Activated CD8-positive, alpha-beta T cell treated with anti-CD3 and anti-CD28 coated beads, Interleukin-2, amount 10 ng/mL, durations not matched to agents 7 days and 5 days (primary cell): ENCODE measurements around the gene RUNX1. TPM values are rescaled to one million over a fixed set of nuclear protein-coding genes. Genes with fewer than 3 reads are reported as not detected.

Source experiments
- ATAC-seq: fragments of 150-1000 bp; cut with Tn5 transposase; one replicate; pipeline ENCODE4 v1.10.0; 2021; ENCODE audit warnings: moderate library complexity
- CTCF ChIA-PET: fragments of 350-600 bp; sonication (Branson Sonifier 250); formaldehyde crosslinking; loops from one replicate; lab custom pipeline; 2021; ENCODE audit warnings: antibody characterized with exemption; lab: Charles Lee
- POLR2A ChIA-PET: fragments of 350-600 bp; sonication (Branson Sonifier 250); formaldehyde crosslinking; loops from one replicate; lab custom pipeline; 2021; ENCODE audit warnings: antibody characterized with exemption; lab: Charles Lee
- DNase-seq: peaks from one replicate; pipeline ENCODE4 v3.0.0-alpha.2; 2020
- H3K27ac Mint-ChIP-seq: one replicate; pipeline ENCODE4 v1.8.0; 2021; ENCODE audit warnings: mild to moderate bottlenecking, mixed read lengths
- H3K27me3 Mint-ChIP-seq: one replicate; pipeline ENCODE4 v1.8.0; 2021; ENCODE audit warnings: low read depth, mixed read lengths
- H3K36me3 Mint-ChIP-seq: one replicate; pipeline ENCODE4 v1.8.0; 2021; ENCODE audit warnings: low read depth, mixed read lengths
- H3K4me1 Mint-ChIP-seq: one replicate; pipeline ENCODE4 v1.8.0; 2021; ENCODE audit warnings: low read depth, mixed read lengths
- H3K4me3 Mint-ChIP-seq: one replicate; pipeline ENCODE4 v1.8.0; 2021; ENCODE audit warnings: mild to moderate bottlenecking, mixed read lengths
- H3K9me3 Mint-ChIP-seq: one replicate; pipeline ENCODE4 v1.8.0; 2022; ENCODE audit warnings: mixed read lengths; ENCODE audit not compliant: insufficient read depth
- total RNA-seq, 2 experiments: library from RNA; stranded (reverse); gene quantifications; one replicate each; pipeline ENCODE4 v1.2.3, GENCODE V29; 2021

RUNX1 gene
- total RNA-seq, 2 experiments from 2014 or later, result 10.4 to 10.6 TPM

DNA sequence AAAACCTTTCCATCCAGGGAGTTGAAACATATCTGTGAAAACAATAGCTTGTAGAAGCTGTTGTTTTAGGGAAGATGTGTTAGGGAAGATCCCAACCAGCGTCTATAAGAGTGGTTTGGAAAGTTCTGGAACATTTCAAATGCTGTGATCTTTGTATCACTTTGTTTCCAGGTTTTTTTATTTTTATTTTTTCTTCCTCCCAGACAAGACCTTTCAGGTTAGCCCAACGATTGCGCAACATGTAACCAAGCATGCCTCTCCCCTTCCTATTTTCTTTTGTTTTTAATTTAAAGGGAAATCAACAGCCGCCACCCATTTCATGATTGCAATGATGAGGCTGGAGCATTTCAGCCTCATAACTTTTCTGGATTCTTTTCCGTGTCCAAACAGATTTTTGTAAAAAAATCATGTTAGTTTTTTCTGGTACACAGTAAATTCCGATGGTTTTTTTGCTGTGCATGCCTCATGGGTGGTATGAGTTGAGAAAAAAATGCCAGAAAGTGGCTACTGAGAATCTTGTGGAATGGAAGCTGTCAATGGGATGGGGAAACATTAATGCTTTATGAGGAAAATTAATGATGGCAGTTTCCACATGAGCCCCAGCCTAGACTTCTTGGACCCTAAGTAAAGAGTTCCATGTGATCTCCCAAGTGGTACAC, 109.3 kb downstream of the RUNX1 start:
- no peak overlapping the region for H3K27ac Mint-ChIP-seq

DNA sequence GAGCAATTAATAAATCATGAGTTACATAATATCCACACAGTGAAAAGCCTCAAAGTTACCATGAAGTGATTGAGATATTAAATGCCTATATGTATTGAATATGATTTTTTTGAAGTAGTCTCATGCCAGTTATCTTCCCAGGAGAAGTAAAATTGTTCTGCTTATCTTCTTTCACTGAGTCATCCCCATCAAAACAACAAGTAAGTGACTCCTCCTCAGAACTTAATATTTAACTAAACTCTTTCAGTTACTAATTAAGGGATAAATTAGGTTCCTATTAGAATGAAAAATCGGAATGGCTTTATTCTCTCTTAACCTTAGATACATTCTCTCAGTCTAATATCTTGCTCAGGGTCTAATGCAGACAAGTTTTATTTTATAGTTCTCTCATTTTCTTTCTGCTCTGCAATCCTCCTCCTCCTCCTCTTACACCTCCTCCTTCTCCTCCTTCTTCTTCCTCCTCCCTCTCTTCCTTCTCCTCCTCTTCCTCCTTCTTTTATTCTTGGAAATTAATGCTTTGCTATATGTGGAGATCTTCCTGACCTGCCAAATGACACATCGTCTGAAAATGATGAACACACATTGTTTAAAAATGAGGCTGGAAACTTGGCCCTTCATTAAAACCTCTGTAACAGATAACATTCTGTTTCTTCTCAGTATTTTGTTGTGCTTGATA, 110.9 kb downstream of the RUNX1 start:
- H3K4me1 Mint-ChIP-seq, result peaks cover 49% of the 10 kb centered on the region
- DNase-seq, result no peak
- no peak overlapping the region for H3K27ac Mint-ChIP-seq
- CTCF ChIA-PET, result interaction anchor here (1.0 kb wide), 1 partner anchor 9 kb away, joined by 4 read pairs; no protein-coding TSS in a partner anchor
- peaks cover 6% of the 10 kb centered on the region for H3K27me3 Mint-ChIP-seq
- peaks cover 4% of the 10 kb centered on the region for H3K36me3 Mint-ChIP-seq
- POLR2A ChIA-PET, result no interaction called here
- no peak for ATAC-seq
- H3K9me3 Mint-ChIP-seq, result no peaks in the 10 kb centered on the region
- no peak overlapping the region for H3K4me3 Mint-ChIP-seq

More for the DNA sequence above, 109.3 kb downstream of the RUNX1 start:
- ATAC-seq (no peak), DNase-seq (no peak)
- H3K36me3 Mint-ChIP-seq, result peaks cover 4% of the 10 kb centered on the region
- ChIA-PET POLR2A (no interaction called here), CTCF (no interaction called here)
- H3K4me1 Mint-ChIP-seq, result peaks cover 42% of the 10 kb centered on the region
- no peaks in the 10 kb centered on the region for H3K9me3 Mint-ChIP-seq
- no peak overlapping the region for H3K4me3 Mint-ChIP-seq
- peaks cover 6% of the 10 kb centered on the region for H3K27me3 Mint-ChIP-seq

DNA sequence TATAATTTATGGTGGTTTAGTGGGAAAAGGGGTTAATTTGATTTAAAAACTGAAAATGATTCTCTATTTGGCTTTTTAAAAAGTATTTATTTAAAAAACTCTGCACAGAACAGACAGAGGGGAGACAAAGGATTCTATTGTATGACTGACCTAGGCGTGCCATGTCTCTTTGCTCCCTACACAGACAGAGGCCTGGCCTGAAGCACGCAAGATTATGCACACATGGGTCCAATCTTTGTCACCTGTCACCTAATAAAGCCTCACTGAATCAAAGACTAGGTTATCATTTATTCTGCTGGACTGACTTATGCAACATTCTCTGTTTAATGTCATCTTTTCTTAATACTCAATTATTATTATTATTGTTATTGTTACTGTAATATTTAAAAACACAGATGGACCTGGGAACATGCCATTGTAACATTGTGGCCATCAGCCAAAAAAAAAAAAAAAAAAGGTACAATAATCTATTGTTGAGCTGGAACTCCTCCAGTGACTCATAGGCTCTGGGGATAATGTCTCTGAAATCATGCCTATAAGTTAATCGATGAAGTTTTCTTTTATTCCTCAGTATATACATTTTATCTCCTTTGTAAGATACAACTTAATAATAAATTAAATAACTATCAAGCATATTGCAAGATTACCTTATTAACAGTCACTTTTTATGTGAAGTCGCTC, 112.1 kb downstream of the RUNX1 start:
- Mint-ChIP-seq H3K4me3 (peak overlapping the region; percentile 19), H3K36me3 (peaks cover 6% of the 10 kb centered on the region), H3K9me3 (no peaks in the 10 kb centered on the region), H3K4me1 (peaks cover 52% of the 10 kb centered on the region), H3K27ac (no peak overlapping the region), H3K27me3 (peaks cover 6% of the 10 kb centered on the region)
- ATAC-seq, result no peak
- DNase-seq, result no peak
- CTCF ChIA-PET, result interaction anchor here (1.0 to 3.3 kb wide), 7 partner anchors 9 to 47 kb away, joined by 3 to 35 read pairs (median 6); no protein-coding TSS in a partner anchor
- POLR2A ChIA-PET, result interaction anchor here (0.7 to 1.1 kb wide), 2 partner anchors 26 to 47 kb away, joined by 3 to 6 read pairs; no protein-coding TSS in a partner anchor

DNA sequence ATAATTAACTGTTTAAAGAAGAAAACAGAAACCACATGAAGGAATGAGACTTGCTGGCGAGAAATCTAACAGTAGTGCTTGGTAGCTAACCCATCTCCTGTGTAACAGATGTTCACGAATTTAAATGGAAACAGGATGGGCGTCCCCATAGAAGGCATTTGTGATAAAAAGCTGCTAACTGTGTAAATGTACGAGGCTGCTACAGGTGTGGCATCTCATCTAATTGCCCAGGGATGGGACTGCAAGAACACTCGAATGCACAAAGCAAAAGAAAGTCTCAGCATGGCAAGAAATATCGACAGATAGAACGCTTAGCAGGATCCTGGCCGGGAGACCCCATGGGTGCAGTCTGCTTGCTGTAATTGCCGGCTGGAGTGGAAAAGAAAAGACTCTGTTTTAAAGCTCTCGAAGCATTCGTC, 112.7 kb downstream of the RUNX1 start:
- H3K4me1 Mint-ChIP-seq, result peaks cover 58% of the 10 kb centered on the region
- H3K27ac Mint-ChIP-seq, result peak overlapping the region; percentile 32
- H3K9me3 Mint-ChIP-seq, result no peaks in the 10 kb centered on the region
- DNase-seq (no peak), ATAC-seq (no peak)
- peaks cover 6% of the 10 kb centered on the region for H3K36me3 Mint-ChIP-seq
- ChIA-PET POLR2A (interaction anchor here (0.7 to 2.0 kb wide), 5 partner anchors 25 to 1577 kb away, joined by 3 to 6 read pairs (median 5); no protein-coding TSS in a partner anchor), CTCF (interaction anchor here (0.9 to 3.8 kb wide), 11 partner anchors 10 to 213 kb away, joined by 3 to 35 read pairs (median 6); partner anchors contain the start of gene RUNX1)
- peaks cover 2% of the 10 kb centered on the region for H3K27me3 Mint-ChIP-seq
- peak overlapping the region; percentile 37 for H3K4me3 Mint-ChIP-seq

DNA sequence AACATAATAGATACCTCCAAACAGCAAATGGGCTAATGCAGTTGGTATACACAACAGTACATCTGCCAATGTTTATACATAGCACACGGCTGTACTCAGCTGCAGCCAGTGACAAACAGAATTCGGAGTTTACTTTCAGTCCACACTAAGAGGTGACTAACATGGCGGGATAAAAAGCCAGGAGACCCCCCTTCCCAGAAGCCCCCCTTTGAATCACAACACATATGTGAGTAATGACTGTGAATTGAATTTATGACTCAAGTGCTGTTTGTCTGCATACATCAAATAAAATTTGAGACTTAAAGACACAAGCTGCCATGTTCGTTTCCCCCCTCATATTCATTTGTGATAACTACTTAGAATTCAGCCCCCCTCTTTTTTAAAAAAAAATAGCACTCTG, 113.2 kb downstream of the RUNX1 start:
- H3K9me3 Mint-ChIP-seq, result no peaks in the 10 kb centered on the region
- ChIA-PET POLR2A (interaction anchor here (0.7 to 2.0 kb wide), 6 partner anchors 46 to 1577 kb away, joined by 3 to 6 read pairs (median 4); no protein-coding TSS in a partner anchor), CTCF (interaction anchor here (0.9 to 3.8 kb wide), 11 partner anchors 10 to 213 kb away, joined by 3 to 35 read pairs (median 6); partner anchors contain the start of gene RUNX1)
- DNase-seq (no peak), ATAC-seq (no peak)
- no peaks in the 10 kb centered on the region for H3K27me3 Mint-ChIP-seq
- H3K27ac Mint-ChIP-seq, result peak overlapping the region; percentile 47
- H3K4me3 Mint-ChIP-seq, result peak overlapping the region; percentile 37
- peaks cover 6% of the 10 kb centered on the region for H3K36me3 Mint-ChIP-seq
- H3K4me1 Mint-ChIP-seq, result peaks cover 58% of the 10 kb centered on the region

DNA sequence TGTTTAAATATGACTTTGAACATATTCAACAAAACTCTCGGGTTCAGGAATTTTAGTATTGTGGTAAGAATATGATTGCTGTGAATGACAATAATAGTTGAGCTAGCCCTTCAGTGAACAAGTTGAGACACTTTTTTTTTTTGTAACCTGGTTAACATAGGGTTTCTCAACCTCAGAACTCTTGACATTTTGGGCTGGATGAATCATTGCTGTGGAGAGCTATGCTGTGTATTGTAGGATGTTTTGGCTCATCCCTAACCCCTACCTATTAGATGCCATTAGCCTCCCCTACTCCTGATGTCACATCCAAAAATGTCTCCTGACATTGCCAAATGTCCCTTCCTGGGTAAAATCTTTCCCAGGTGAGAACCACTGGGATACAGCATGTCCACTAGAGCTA, 113.7 kb downstream of the RUNX1 start:
- Mint-ChIP-seq H3K36me3 (peaks cover 6% of the 10 kb centered on the region), H3K4me1 (peaks cover 58% of the 10 kb centered on the region), H3K4me3 (peak overlapping the region; percentile 24), H3K27me3 (no peaks in the 10 kb centered on the region), H3K9me3 (no peaks in the 10 kb centered on the region), H3K27ac (peak overlapping the region; percentile 39)
- ChIA-PET CTCF (interaction anchor here (0.9 to 3.8 kb wide), 13 partner anchors 11 to 212 kb away, joined by 3 to 35 read pairs (median 6); partner anchors contain the start of gene RUNX1), POLR2A (interaction anchor here (0.7 to 2.0 kb wide), 6 partner anchors 46 to 117 kb away, joined by 3 to 6 read pairs (median 4); no protein-coding TSS in a partner anchor)
- ATAC-seq, result no peak
- no peak for DNase-seq

DNA sequence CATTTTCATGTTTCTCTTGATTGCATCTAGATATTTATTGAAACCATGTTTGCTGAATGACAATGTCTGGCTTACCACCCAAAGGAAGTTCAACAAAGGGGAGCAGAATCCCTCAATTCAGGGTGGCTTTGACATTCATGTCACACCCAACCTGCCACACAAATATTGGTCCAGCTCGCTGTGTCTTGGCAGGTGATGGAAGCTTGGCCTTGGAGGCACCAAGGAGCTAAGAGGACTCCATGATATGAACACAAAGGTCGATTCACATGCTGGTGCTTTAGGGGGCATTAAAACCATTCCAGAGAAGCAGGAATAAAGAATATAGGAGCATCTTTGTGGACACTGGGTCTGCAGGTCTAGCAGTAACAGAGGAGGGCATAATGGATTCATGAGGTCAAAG, 114.8 kb downstream of the RUNX1 start:
- ATAC-seq (no peak), DNase-seq (no peak)
- POLR2A ChIA-PET, result interaction anchor here (0.6 to 2.0 kb wide), 8 partner anchors 11 to 1136 kb away, joined by 3 to 5 read pairs (median 3); no protein-coding TSS in a partner anchor
- H3K4me1 Mint-ChIP-seq, result peaks cover 54% of the 10 kb centered on the region
- H3K36me3 Mint-ChIP-seq, result peaks cover 6% of the 10 kb centered on the region
- CTCF ChIA-PET, result interaction anchor here (0.9 to 3.8 kb wide), 14 partner anchors 9 to 467 kb away, joined by 3 to 35 read pairs (median 5); partner anchors contain the start of gene RUNX1
- H3K4me3 Mint-ChIP-seq, result peak overlapping the region; percentile 73
- peak overlapping the region; percentile 93 for H3K27ac Mint-ChIP-seq
- H3K27me3 Mint-ChIP-seq, result no peaks in the 10 kb centered on the region
- no peaks in the 10 kb centered on the region for H3K9me3 Mint-ChIP-seq

DNA sequence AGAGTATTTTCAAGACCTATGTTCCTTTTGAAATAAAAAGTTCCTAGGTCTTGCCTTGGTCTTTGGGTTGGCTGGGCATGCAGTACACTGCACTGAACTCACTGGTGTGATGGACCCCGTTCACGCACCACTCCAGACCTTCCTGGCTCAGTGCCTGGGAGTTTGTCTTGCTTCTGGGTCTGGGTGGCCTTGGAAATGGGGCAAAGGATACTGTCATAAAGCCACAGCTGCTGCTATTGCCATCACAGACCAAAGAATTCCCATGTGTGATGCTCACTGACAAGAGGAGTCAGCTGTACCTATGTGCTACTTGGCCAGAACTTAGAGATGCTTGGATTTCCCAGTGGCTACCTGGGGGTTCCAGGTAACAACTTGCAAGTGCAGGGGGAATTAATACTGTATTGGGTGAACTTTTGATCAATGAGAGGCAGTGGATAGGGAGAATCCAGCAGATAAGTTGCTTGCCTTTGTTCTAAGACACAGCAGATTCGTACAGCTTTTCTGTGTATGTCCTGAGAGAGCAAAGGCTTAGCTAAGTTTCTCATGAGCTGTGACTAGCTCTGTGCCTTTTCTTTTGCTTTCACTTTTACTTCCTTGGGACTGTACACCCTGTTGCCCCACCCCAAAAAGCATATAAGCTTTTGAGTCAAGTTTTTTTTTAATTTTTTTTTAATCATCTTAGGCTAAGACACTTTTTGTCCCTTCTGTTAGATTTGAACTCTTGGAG, 115.3 kb downstream of the RUNX1 start:
- ChIA-PET CTCF (interaction anchor here (0.9 to 3.8 kb wide), 16 partner anchors 9 to 467 kb away, joined by 3 to 35 read pairs (median 4); partner anchors contain the start of gene RUNX1), POLR2A (interaction anchor here (0.6 to 1.6 kb wide), 8 partner anchors 12 to 114 kb away, joined by 3 to 7 read pairs (median 3); no protein-coding TSS in a partner anchor)
- Mint-ChIP-seq H3K36me3 (peaks cover 6% of the 10 kb centered on the region), H3K27me3 (no peaks in the 10 kb centered on the region), H3K4me3 (peak overlapping the region; percentile 73), H3K9me3 (no peaks in the 10 kb centered on the region), H3K4me1 (peaks cover 59% of the 10 kb centered on the region), H3K27ac (peak overlapping the region; percentile 93)
- peak; percentile 49 for DNase-seq
- peak; percentile 92 for ATAC-seq

DNA sequence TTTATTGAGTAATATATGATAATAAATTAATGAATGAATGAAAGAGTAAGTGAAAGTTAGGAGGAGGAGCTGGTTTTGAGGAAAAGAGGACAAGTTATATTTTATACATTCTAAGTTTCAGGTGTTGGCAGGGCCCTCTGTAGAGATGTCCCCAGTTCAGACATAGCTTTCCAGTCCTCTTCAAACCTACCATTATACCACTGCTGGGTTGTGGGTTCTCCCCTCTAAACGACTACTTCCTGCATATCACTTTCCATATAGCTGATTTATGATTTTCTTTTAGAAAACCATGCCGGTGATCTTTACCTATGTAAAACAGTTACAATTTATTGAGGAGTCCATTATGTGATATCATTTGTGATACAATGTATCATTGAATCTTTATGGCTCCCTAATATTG, 116.9 kb downstream of the RUNX1 start:
- no peak overlapping the region for H3K27ac Mint-ChIP-seq
- DNase-seq, result no peak
- H3K36me3 Mint-ChIP-seq, result peaks cover 6% of the 10 kb centered on the region
- H3K4me3 Mint-ChIP-seq, result no peak overlapping the region
- POLR2A ChIA-PET, result no interaction called here
- H3K9me3 Mint-ChIP-seq, result no peaks in the 10 kb centered on the region
- H3K4me1 Mint-ChIP-seq, result peaks cover 61% of the 10 kb centered on the region
- H3K27me3 Mint-ChIP-seq, result no peaks in the 10 kb centered on the region
- ATAC-seq, result peak; percentile 34
- CTCF ChIA-PET, result interaction anchor here (0.8 to 3.5 kb wide), 5 partner anchors 14 to 95 kb away, joined by 3 to 20 read pairs (median 11); no protein-coding TSS in a partner anchor

DNA sequence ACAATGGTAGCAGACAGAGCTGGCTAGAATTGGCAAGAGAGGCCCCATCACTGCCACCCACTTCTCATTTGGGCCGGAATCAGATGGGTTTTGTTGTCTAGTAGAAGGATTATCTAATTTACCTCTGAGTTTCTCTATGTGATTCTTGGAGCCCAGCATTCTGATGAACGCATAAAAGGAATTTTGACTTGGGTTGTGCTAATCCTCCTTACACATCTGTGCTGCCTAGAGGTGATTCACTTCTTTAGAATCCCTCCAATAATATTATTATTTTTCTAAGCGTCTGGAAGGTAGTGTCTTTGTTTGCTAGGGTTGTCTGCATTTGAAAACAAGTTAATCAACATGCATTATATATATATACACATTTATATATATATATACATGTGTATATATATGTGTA, 118.1 kb downstream of the RUNX1 start:
- ATAC-seq (no peak), DNase-seq (no peak)
- no peaks in the 10 kb centered on the region for H3K27me3 Mint-ChIP-seq
- ChIA-PET POLR2A (no interaction called here), CTCF (no interaction called here)
- peaks cover 6% of the 10 kb centered on the region for H3K36me3 Mint-ChIP-seq
- no peak overlapping the region for H3K27ac Mint-ChIP-seq
- no peaks in the 10 kb centered on the region for H3K9me3 Mint-ChIP-seq
- no peak overlapping the region for H3K4me3 Mint-ChIP-seq
- peaks cover 53% of the 10 kb centered on the region for H3K4me1 Mint-ChIP-seq
